ENCODE results near the gene APOB.

DNA sequence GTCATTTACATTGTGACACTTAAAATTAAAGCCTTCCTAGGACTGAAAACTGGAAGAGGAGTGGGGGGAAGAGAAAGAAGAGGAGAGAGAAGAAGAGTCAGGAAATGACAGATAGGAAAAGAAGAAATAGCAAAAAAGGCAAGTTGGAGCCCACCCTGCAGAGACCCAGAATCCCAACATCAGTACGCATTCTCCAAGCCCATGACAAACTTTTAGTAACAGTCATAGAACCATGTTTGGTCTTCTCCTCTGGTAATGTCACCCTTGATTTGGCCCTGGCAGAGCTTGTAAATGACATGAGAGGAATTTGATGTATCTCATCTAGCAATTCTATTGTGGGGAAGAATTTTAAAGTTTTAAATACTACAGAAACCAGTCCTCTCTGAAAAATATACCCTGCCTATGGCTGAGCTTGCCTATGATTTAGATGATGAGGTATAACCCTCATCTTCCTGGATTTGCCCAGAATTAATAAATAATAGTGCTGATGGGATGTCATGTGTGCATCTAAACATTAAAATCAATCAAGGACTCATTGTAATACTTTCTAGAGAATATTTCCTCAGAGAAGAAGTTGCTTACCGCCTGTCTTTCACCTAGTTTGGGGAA lies 40.2 kb downstream of the APOB start:
- TF ChIP-seq POLR2A (IDR thresholded peaks at IDR 0.05; ENCODE audit: low read length): no peak
- TF ChIP-seq GATA1 (IDR thresholded peaks at IDR 0.05; ENCODE audit: low read depth, low read length): no peak
